Activated B cell treated with CpG ODN at 0.5 μM for 24 hours (primary cell): ENCODE results near the gene CENPP. TPM values are rescaled to one million over a fixed set of nuclear protein-coding genes. Genes with fewer than 3 reads are reported as not detected.

Experiments
- ATAC-seq: fragments of 200-7000 bp; cut with Tn5 transposase; one replicate; pipeline ENCODE4 v1.10.0; 2021; ENCODE audit warnings: low read depth, mild to moderate bottlenecking, moderate library complexity
- CTCF ChIA-PET: fragments of 350-600 bp; sonication (Branson Sonifier 250); formaldehyde crosslinking; loops from one replicate; lab custom pipeline; 2021; ENCODE audit warnings: antibody characterized with exemption; lab: Charles Lee
- POLR2A ChIA-PET: fragments of 350-600 bp; sonication (Branson Sonifier 250); formaldehyde crosslinking; loops from one replicate; lab custom pipeline; 2021; ENCODE audit warnings: antibody characterized with exemption; lab: Charles Lee
- DNase-seq: peaks from one replicate; pipeline ENCODE4 v3.0.0; 2022
- H3K27ac Mint-ChIP-seq: one replicate; pipeline ENCODE4 v1.8.0; 2020; ENCODE audit warnings: mixed read lengths
- H3K27me3 Mint-ChIP-seq: one replicate; pipeline ENCODE4 v1.8.0; 2021; ENCODE audit warnings: mixed read lengths
- H3K36me3 Mint-ChIP-seq: one replicate; pipeline ENCODE4 v1.8.0; 2021; ENCODE audit warnings: low read depth, mixed read lengths
- H3K4me1 Mint-ChIP-seq: one replicate; pipeline ENCODE4 v1.8.0; 2021; ENCODE audit warnings: mixed read lengths
- H3K4me3 Mint-ChIP-seq: one replicate; pipeline ENCODE4 v1.8.0; 2020; ENCODE audit warnings: mild to moderate bottlenecking, mixed read lengths
- H3K9me3 Mint-ChIP-seq: one replicate; pipeline ENCODE4 v1.8.0; 2020; ENCODE audit warnings: mixed read lengths
- intact Hi-C: fragments of 100-400 bp; cut with micrococcal nuclease; formaldehyde crosslinking; loops from one replicate; pipeline ENCODE4 v1.15.1; 2024
- total RNA-seq: library from RNA; stranded (reverse); gene quantifications from 2 replicates; pipeline ENCODE4 v1.2.3, GENCODE V29; 2022
- TF ChIP-seq, protein P1 (sequence below): fragments of 200-600 bp; IDR thresholded peaks from one replicate; pipeline ENCODE4 v1.8.0; 2022; ENCODE audit warnings: antibody characterized with exemption, mild to moderate bottlenecking

Gene CENPP
- total RNA-seq, 1 donor from 2014 or later: 5.7 TPM

DNA sequence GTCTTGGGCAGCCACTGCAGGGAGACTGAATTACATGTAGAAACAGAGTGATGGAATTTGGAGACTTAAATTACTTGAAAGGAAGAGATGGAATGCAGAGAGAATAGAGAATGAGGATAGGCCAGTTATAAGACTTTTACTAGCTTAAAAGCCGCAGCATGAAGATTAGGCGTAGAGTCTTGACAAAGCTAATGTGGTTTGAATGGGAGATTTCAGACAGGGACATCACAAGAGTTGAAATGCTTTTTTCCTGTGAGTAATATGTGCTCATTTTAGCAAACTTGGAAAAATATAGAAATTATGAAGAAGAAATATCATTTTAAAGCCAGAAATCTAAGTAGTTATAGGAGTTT lies 7.5 kb downstream of the CENPP start:
- POLR2A ChIA-PET: no interaction called here
- Mint-ChIP-seq H3K4me3 (no peak overlapping the region), H3K9me3 (no peaks in the 10 kb centered on the region), H3K36me3 (peaks cover 11% of the 10 kb centered on the region), H3K27me3 (no peaks in the 10 kb centered on the region), H3K27ac (no peak overlapping the region), H3K4me1 (no peaks in the 10 kb centered on the region)
- no peak for ATAC-seq
- TF ChIP-seq, protein P1, sequence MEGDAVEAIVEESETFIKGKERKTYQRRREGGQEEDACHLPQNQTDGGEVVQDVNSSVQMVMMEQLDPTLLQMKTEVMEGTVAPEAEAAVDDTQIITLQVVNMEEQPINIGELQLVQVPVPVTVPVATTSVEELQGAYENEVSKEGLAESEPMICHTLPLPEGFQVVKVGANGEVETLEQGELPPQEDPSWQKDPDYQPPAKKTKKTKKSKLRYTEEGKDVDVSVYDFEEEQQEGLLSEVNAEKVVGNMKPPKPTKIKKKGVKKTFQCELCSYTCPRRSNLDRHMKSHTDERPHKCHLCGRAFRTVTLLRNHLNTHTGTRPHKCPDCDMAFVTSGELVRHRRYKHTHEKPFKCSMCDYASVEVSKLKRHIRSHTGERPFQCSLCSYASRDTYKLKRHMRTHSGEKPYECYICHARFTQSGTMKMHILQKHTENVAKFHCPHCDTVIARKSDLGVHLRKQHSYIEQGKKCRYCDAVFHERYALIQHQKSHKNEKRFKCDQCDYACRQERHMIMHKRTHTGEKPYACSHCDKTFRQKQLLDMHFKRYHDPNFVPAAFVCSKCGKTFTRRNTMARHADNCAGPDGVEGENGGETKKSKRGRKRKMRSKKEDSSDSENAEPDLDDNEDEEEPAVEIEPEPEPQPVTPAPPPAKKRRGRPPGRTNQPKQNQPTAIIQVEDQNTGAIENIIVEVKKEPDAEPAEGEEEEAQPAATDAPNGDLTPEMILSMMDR: no peak
- intact Hi-C loops: no loop called here
- CTCF ChIA-PET: no interaction called here
- DNase-seq: no peak

DNA sequence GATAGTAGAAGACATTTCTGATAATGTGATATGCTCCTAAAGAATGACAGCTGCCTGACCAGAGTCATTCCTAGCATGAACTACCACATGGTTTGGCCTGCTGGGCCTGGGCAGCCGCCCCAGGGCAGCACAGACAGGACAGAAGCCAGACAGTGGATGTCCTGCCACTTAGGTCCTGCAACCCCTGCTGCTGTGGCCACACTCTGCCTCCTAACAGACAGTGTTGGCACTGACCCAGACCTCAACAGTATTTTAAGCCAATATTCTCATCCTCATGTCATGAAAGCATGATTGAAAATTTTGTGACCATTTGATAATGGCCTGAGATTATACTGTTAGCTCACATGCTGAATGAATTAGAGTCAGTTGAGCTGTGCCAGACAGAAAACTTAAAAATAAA lies 15.8 kb downstream of the CENPP start:
- H3K9me3 Mint-ChIP-seq: peaks cover 6% of the 10 kb centered on the region
- no peak overlapping the region for H3K27ac Mint-ChIP-seq
- TF ChIP-seq, protein P1: no peak
- no peak overlapping the region for H3K4me3 Mint-ChIP-seq
- no peak for ATAC-seq
- H3K4me1 Mint-ChIP-seq: no peaks in the 10 kb centered on the region
- intact Hi-C loops: no loop called here
- peaks cover 26% of the 10 kb centered on the region for H3K36me3 Mint-ChIP-seq
- no peaks in the 10 kb centered on the region for H3K27me3 Mint-ChIP-seq
- ChIA-PET CTCF (no interaction called here), POLR2A (interaction anchor here (0.6 kb wide), 2 partner anchors 25 to 95 kb away, joined by 5 to 6 read pairs; no protein-coding TSS in a partner anchor)
- DNase-seq: no peak

DNA sequence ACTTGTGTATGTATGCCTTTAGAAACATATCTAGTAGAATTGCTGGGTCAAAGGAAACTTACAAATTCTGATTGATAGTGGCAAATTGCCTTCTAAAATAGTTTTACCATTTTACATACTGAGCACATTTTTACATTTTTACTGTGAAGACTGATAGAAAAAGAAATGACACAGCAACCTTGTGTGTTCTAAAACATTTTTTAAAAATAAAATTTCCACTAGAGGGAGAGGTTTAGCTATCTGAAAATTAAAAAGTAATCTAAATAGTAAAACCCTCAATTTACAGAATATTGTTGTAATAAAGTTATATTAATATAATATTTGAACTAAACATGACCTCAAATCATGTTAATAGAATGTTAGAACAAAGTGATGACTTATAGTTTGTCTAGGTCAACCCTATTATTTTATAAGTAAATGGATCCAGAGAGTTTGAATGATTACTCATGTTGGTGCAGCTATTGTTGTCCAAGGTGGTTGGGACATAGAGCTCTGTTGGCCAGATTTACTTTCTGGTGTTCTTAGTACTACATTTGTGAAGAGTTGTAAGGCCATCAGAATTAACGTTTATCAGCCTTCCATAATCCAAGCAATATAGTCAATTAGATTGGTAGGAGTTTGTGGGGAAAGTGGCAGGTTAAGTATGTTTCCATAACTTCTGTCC lies 17.2 kb downstream of the CENPP start:
- DNase-seq (no peak), ATAC-seq (no peak)
- peaks cover 6% of the 10 kb centered on the region for H3K9me3 Mint-ChIP-seq
- ChIA-PET POLR2A (no interaction called here), CTCF (no interaction called here)
- TF ChIP-seq, protein P1: no peak
- peaks cover 26% of the 10 kb centered on the region for H3K36me3 Mint-ChIP-seq
- no peaks in the 10 kb centered on the region for H3K27me3 Mint-ChIP-seq
- no peak overlapping the region for H3K27ac Mint-ChIP-seq
- no peak overlapping the region for H3K4me3 Mint-ChIP-seq
- intact Hi-C loops: no loop called here
- no peaks in the 10 kb centered on the region for H3K4me1 Mint-ChIP-seq

DNA sequence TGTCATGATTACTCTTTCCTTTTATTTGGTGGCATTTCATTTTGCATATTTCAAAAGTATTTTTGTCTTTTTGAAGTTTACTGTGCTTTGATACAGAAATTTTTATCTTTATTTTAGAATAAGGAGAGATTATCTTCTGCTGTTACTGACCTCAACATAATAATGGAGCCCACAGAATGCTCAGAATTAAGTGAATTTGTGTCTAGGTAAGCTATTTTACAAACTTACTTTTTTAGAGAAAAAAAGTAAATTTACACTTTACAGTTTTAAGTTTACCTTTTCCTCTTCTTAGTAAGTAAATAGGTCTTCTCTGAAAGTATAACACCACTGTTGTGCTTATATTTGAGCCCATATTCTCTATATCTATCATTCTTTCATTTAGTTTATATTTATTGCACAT lies 19.8 kb downstream of the CENPP start:
- Mint-ChIP-seq H3K27ac (no peak overlapping the region), H3K9me3 (peaks cover 5% of the 10 kb centered on the region), H3K4me3 (no peak overlapping the region), H3K36me3 (peaks cover 11% of the 10 kb centered on the region), H3K27me3 (no peaks in the 10 kb centered on the region), H3K4me1 (no peaks in the 10 kb centered on the region)
- ChIA-PET CTCF (no interaction called here), POLR2A (no interaction called here)
- intact Hi-C loops: no loop called here
- ATAC-seq (no peak), DNase-seq (no peak)
- TF ChIP-seq, protein P1: no peak

DNA sequence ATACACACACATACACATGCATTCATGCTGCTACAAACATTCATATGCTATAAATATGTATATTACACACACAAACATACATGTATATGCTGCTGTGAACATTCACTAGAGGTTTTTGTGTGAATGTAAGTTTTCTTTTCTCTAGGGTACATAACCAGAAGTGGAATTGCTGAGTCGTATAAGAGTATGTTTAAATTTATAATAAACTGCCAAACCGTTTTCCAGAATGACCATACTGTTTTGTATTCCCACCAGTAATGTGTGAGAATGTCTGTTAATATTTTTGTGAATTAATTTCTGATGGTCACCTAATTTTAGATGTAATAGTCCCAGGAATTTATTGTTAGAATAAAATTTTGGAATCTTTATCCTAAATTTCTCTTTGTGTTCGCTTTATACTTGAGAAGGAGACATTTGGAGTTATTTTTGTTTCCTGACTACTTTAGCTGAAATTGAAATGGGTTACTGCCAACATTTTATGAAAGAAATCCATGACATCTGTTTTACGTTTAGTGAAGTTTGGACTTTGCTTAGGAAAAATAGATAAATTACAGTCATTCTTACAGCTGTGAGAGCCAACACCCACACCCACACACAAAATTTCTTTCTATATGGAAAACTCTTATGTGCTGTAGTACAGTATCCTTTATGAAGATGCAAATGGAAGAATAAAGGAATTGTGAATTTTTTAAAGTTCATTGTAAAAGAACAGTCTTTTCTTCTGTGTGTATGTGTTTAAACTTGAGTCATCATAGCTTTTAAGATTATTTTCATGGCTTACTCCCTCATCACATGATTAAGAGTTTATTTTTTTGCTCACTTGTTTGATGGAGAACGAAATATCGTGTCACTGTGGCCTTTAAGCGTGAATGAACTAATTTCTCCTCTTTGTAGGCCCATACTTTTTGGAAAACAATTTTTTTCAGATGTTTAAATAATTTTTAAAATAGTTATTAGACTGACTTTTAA lies 24.3 kb downstream of the CENPP start:
- ChIA-PET POLR2A (interaction anchor here (0.6 kb wide), 1 partner anchor 724 kb away, joined by 4 read pairs; no protein-coding TSS in a partner anchor), CTCF (no interaction called here)
- ATAC-seq: no peak

More for the DNA sequence above, 24.3 kb downstream of the CENPP start:
- intact Hi-C loops: no loop called here
- TF ChIP-seq, protein P1: no peak
- Mint-ChIP-seq H3K4me1 (peaks cover 10% of the 10 kb centered on the region), H3K36me3 (peaks cover 4% of the 10 kb centered on the region), H3K27ac (no peak overlapping the region), H3K27me3 (no peaks in the 10 kb centered on the region), H3K9me3 (peaks cover 3% of the 10 kb centered on the region), H3K4me3 (no peak overlapping the region)
- DNase-seq: no peak
